ENCODE results near the gene ZNF776. TPM values are rescaled to one million over a fixed set of nuclear protein-coding genes. Genes with fewer than 3 reads are reported as not detected.

ZNF776 gene
- 13.2 to 18.9 TPM (median 14.7 TPM) in 3 replicates for total RNA-seq
- long read RNA-seq, full-length matches to known transcripts: 3 of 8 reads
- long read RNA-seq, partial matches to known transcripts: 0 of 8 reads
- long read RNA-seq, other reads (novel, unspliced or antisense): 5 of 8 reads

GRCh38 chr19:57746580-57747471, at the start of gene ZNF776:
ZNF776 (plus strand) TSS chr19:57746815; CDS start chr19:57747059, 244 bp downstream.
- Mint-ChIP-seq H3K4me3 (ENCODE audit: unreplicated experiment) (peak within 1 kb of the TSS; percentile 94), H3K27me3 (ENCODE audit: low read depth) (no peaks in the 10 kb centered on the region), H3K36me3 (ENCODE audit: low read depth) (peaks cover 39% of the 10 kb centered on the region), H3K4me1 (ENCODE audit: low read depth) (peaks cover 24% of the 10 kb centered on the region), H3K9me3 (ENCODE audit: low read depth) (peaks cover 33% of the 10 kb centered on the region), H3K27ac (ENCODE audit: unreplicated experiment) (peak within 1 kb of the TSS; percentile 88)
- no peak for TF ChIP-seq CTCF (IDR thresholded peaks at IDR 0.05)
- no peak for DNase-seq (ENCODE audit: low spot score)

DNA sequence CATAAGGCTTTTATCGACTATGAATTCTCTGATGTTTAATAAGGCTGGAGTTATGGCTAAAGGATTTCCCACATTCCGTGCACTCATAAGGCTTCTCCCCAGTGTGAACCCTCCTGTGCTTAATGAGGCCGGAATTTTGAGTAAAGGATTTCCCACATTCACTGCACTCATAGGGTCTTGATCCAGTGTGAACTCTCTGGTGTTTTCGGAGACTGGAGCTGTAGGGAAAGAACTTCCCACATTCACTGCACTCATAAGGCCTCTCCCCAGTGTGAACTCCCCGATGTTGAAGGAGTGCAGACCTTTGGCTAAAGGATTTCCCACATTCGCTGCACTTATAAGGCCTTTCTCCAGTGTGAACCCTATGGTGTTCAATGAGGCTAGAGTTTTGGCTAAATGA, 45.0 kb upstream of the ZNF776 start:
- Mint-ChIP-seq H3K4me1 (ENCODE audit: low read depth) (peaks cover 10% of the 10 kb centered on the region), H3K27me3 (ENCODE audit: low read depth) (no peaks in the 10 kb centered on the region), H3K9me3 (ENCODE audit: low read depth) (peaks cover 31% of the 10 kb centered on the region), H3K27ac (ENCODE audit: unreplicated experiment) (no peak overlapping the region), H3K36me3 (ENCODE audit: low read depth) (peaks cover 63% of the 10 kb centered on the region), H3K4me3 (ENCODE audit: unreplicated experiment) (no peak overlapping the region)
- no peak for DNase-seq (ENCODE audit: low spot score)
- no peak for TF ChIP-seq CTCF (IDR thresholded peaks at IDR 0.05)

DNA sequence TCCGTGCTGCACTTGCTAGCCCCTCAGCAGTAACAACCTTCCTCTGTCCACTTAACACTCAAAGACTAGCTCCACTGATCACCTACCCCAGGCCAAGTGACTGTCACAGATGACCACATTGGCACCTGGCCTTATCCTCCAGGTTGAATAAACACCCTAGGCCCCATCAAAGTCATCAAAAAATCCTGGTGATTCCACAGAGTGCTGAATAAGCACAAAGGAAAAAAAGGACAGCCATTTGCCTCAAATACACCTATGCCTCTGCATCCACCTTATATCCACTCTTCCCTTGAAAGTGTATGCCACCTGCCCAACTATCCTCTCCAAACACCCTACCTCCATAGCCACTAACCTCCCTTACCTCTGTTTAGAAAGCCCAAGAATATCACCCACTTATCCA, 40.3 kb upstream of the ZNF776 start:
- Mint-ChIP-seq H3K9me3 (ENCODE audit: low read depth) (peaks cover 34% of the 10 kb centered on the region), H3K36me3 (ENCODE audit: low read depth) (peaks cover 45% of the 10 kb centered on the region), H3K27me3 (ENCODE audit: low read depth) (no peaks in the 10 kb centered on the region), H3K4me1 (ENCODE audit: low read depth) (peaks cover 40% of the 10 kb centered on the region), H3K27ac (ENCODE audit: unreplicated experiment) (no peak overlapping the region), H3K4me3 (ENCODE audit: unreplicated experiment) (no peak overlapping the region)
- no peak for DNase-seq (ENCODE audit: low spot score)
- no peak for TF ChIP-seq CTCF (IDR thresholded peaks at IDR 0.05)

DNA sequence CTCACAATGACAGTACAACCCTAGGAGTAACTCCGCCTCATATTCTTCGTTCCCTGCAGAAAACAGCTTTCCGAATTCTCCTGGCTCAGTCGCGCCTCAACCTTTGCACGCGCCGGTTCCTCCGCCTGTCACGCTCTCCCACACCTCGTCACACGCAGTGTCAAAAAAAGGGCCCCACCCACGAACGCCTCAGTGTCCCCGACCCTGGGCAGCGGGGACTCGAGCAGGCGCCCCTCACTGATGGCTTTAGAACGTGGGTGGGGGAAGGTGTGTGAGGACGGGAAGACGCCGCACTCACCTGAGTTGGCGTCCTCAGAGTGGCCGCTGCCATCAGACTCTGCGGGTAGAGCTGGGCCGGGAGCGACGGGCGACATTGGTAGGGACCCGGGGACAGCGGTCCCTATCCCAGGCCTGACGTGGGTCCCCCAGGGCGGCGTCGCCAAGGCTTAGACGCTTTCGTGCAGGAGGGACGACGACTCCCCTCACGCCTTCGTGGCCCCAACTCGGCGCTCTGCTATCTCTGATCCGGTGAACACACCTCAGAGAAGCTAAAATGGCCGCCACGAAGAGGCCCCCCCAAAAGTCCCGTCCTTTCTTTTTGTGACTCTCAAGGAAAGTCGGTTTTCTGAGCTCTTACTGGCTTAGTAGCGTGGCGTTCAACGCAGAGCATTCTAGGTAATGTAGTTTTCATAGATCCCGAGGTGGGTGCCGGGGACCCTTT, 37.8 kb upstream of the ZNF776 start, which contains the start of gene ZNF154:
ZNF154 (minus strand) TSS at position 564 of the 721 bp plus-strand sequence; CDS start at position 331, 233 bp downstream.
- H3K4me3 Mint-ChIP-seq (ENCODE audit: unreplicated experiment): peak within 1 kb of the TSS; percentile 87
- H3K27ac Mint-ChIP-seq (ENCODE audit: unreplicated experiment): peak within 1 kb of the TSS; percentile 93
- peaks cover 29% of the 10 kb centered on the region for H3K36me3 Mint-ChIP-seq (ENCODE audit: low read depth)
- no peaks in the 10 kb centered on the region for H3K27me3 Mint-ChIP-seq (ENCODE audit: low read depth)
- H3K9me3 Mint-ChIP-seq (ENCODE audit: low read depth): peaks cover 21% of the 10 kb centered on the region
- peak; percentile 93 for DNase-seq (ENCODE audit: low spot score)
- peaks cover 40% of the 10 kb centered on the region for H3K4me1 Mint-ChIP-seq (ENCODE audit: low read depth)
- TF ChIP-seq CTCF (IDR thresholded peaks at IDR 0.05): no peak

- H3K9me3 Mint-ChIP-seq (ENCODE audit: low read depth): peaks cover 21% of the 10 kb centered on the region
- no peak for DNase-seq (ENCODE audit: low spot score)
- H3K4me1 Mint-ChIP-seq (ENCODE audit: low read depth): peaks cover 40% of the 10 kb centered on the region
- peaks cover 24% of the 10 kb centered on the region for H3K36me3 Mint-ChIP-seq (ENCODE audit: low read depth)
- no peaks in the 10 kb centered on the region for H3K27me3 Mint-ChIP-seq (ENCODE audit: low read depth)
- no peak for TF ChIP-seq CTCF (IDR thresholded peaks at IDR 0.05)
- H3K27ac Mint-ChIP-seq (ENCODE audit: unreplicated experiment): peak overlapping the region; percentile 93
- peak overlapping the region; percentile 87 for H3K4me3 Mint-ChIP-seq (ENCODE audit: unreplicated experiment)
Observed at GRCh38 chr19:57709616-57710015, 37.0 kb upstream of the ZNF776 start.

Measured in chondrocyte (in vitro differentiated cells).